GM19467 (cell line): ENCODE data around the gene ICAM1.

Experiments
- ATAC-seq: cut with Tn5 transposase; IDR thresholded peaks from one replicate; pipeline ENCODE4 v1.9.1; 2021; ENCODE audit warnings: mild to moderate bottlenecking, moderate library complexity; ENCODE audit not compliant: unreplicated experiment

Gene ICAM1

DNA sequence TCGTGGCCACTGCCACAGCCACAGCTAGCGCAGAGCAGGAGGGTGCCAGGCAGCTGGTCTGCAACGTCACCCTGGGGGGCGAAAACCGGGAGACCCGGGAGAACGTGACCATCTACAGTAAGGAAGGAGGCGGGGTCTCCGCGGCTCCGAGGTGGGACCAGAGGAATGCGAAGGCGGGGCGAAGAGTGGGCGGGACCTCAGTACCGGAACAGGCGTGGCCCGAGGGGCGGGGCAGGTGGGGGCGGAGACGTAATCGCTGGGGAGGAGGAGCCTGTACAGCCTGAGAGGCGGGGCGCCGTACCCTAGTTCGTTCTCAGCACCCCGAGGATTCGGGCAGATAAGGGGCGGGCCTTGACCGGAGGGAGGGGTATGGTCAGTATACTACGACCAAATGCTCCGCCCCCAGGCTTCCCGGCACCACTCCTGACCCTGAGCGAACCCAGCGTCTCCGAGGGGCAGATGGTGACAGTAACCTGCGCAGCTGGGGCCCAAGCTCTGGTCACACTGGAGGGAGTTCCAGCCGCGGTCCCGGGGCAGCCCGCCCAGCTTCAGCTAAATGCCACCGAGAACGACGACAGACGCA lies 21.4 kb downstream of the ICAM1 start:
- ATAC-seq: no peak

DNA sequence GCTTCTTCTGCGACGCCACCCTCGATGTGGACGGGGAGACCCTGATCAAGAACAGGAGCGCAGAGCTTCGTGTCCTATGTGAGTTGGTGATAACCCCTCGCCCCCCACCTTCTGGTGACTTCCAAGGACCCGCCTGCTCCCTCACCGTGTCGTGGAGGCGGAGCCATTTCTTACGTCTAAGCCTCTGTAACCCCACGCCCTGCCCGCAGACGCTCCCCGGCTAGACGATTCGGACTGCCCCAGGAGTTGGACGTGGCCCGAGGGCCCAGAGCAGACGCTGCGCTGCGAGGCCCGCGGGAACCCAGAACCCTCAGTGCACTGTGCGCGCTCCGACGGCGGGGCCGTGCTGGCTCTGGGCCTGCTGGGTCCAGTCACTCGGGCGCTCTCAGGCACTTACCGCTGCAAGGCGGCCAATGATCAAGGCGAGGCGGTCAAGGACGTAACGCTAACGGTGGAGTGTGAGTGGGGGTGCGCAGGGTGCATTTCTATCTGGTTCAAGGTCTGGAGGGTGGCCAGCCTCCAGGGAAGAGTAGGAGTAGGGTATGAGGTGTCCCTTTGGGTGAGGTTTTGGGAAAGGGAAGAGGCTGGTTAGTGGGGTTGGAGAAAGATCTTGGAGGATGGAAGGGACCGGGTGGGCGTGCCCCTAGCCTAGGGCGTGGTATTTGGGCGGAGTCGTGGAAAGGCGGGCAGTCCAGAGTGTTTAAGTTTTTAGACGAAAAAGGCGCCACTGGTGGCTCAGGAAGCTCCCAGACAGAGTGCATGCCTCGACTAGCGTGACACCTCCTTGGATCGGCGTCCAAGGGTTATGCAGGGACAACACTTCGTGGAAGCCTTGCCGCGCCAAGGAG lies 22.1 kb downstream of the ICAM1 start:
- ATAC-seq: no peak

- ATAC-seq: no peak
These were observed 22.9 kb downstream of the ICAM1 start for GRCh38 chr19:10293637-10294367.

DNA sequence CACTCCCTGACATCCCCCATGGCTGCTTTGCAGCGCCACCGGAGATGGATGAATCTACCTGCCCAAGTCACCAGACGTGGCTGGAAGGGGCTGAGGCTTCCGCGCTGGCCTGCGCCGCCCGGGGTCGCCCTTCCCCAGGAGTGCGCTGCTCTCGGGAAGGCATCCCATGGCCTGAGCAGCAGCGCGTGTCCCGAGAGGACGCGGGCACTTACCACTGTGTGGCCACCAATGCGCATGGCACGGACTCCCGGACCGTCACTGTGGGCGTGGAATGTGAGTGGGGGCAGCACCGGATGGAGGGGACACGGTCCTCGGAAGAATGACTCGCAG lies 23.4 kb downstream of the ICAM1 start:
- no peak for ATAC-seq

- ATAC-seq: no peak
These were observed 24.5 kb downstream of the ICAM1 start for GRCh38 chr19:10295305-10295846.

DNA sequence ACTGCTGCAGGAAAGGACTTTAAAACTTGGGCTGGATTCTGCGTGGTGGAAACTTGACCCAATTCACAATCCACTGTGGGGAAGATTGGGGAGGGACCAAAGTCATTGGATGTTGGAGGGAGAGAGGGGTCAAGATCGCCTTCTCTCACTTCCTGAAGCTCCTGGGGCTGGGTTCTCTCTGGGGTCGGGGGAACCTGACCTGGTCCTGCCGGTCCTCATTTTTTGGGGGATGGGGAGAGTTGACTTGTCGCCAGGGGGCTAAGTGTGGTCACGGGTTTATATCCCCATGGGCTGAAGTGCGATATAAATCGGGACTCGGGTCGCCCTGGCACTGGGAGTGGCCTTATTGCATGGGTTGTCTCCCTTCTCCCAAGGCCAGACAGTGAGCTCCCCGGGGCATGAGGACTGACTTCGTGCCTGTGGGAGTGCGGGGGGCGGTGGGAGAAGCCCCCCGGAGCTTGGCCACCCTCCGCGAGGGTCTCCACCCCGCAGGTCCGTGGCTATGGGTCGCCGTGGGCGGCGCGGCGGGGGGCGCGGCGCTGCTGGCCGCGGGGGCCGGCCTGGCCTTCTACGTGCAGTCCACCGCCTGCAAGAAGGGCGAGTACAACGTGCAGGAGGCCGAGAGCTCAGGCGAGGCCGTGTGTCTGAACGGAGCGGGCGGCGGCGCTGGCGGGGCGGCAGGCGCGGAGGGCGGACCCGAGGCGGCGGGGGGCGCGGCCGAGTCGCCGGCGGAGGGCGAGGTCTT lies 25.1 kb downstream of the ICAM1 start:
- ATAC-seq: no peak

GRCh38 chr19:10299545-10300458 lies 28.9 kb downstream of the ICAM1 start:
- no peak for ATAC-seq

GRCh38 chr19:10305139-10305806 lies 34.4 kb downstream of the ICAM1 start:
- ATAC-seq: no peak

GRCh38 chr19:10306327-10306726 lies 35.4 kb downstream of the ICAM1 start:
- ATAC-seq: no peak

DNA sequence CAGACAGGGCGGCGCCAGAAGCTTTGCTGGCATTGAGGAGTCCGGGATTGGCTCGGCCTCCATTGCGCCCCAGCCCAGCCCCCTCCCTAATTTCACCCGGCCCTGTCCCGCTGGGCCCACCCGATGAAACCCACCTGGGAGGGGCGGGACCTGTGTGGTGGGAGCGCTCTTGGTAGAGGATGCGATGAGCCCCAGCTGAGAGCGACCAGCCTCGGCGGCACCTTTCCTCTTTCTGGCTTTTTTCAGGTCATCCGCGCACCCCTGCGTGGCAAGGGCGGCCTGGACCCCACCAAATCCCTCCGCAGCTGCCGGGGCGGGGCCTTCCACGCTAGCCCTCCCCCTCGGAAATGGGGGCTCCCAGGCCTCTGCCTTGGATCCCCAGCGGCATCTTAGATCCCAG lies 38.5 kb downstream of the ICAM1 start, which contains the start of gene ZGLP1:
Gene ZGLP1, minus strand, starts transcription at position 393 of the 400 bp plus-strand sequence.
- ATAC-seq: no peak

GRCh38 chr19:10315335-10316214 lies 44.7 kb downstream of the ICAM1 start, which contains the start of gene FDX2:
Gene FDX2, minus strand, starts transcription at chr19:10316015. Its CDS starts 19 bp downstream, at chr19:10315996.
- ATAC-seq: peak; percentile 64

DNA sequence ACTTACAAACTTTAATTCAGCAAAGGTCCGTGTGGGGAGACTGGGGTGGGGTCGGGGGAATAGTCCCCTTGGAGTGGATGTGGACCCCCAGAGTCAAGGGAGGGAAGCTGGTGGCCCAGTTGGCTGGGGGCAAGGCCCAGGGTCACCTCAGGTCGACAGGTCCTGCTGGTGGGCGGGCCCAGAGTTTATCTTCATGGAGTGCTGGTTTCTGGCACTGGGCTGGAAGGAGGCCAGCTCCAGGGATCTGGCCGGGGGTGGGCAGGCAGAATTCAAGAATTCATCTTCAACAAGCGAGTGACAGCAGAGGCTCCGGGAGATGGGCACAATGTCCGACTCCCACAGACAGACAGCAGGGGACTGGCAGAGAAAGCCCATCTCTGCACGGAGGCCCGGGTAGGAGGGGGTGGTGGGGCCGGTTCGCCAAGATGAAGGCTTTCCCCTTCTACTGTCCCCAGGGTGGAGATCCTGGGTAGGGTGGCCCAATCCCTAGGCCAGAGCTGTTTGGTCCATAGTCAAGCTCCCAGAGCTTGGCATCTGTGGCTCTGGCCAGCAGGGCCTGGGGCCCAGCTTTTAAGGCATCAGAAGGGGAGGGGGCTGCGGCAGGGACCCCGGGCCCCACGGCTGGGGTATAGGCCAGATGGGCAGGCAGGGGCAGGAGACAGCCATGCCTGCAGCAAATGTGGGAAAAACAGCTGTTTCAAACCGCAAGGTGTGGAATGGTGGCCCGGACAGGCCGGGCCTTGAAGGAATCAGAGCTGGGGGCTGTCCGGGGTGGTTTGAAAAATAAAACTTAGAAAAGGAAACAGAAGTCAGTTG lies 45.5 kb downstream of the ICAM1 start:
- ATAC-seq: no peak

DNA sequence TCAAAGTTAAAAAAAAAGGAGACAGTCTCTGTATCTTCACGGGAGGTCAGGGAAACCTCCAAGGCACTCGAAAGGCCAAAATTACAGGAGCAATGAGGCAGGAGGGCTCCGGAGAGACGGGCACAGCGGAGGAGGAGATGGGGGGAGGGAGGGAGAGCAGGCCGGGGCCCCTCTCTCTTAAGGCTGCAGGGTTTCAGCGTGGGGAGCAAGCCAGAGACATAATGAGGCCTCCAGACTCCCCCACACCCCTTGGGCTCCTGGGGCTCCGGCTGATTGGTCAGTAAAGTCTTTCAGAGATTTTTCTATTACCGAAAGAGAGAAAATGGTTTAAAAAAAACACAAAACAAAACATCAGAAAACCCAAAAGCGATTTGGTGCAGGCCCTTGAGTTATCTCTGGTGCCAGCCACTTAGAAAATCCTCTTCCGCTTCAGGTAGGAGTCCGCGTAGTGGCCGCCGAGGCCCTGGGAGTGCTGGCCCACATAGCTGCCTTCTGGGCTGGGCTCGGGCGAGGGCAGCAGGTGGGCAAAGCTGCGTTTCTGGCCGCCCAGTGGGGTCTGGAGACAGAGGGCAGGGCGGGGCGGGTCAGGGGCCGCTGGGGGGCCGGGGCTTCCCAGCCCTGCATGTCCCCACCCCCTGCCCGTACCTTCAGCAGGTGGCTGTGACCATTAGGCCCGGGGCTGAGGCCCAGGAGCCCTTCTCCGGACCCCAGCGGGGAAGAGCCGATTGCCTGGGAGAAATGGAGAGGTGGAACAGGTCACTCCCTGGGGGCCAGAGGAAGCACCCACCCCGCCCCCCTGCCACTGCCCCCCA lies 46.3 kb downstream of the ICAM1 start:
- no peak for ATAC-seq

- ATAC-seq: no peak
These were observed 47.0 kb downstream of the ICAM1 start for GRCh38 chr19:10317857-10318462.

DNA sequence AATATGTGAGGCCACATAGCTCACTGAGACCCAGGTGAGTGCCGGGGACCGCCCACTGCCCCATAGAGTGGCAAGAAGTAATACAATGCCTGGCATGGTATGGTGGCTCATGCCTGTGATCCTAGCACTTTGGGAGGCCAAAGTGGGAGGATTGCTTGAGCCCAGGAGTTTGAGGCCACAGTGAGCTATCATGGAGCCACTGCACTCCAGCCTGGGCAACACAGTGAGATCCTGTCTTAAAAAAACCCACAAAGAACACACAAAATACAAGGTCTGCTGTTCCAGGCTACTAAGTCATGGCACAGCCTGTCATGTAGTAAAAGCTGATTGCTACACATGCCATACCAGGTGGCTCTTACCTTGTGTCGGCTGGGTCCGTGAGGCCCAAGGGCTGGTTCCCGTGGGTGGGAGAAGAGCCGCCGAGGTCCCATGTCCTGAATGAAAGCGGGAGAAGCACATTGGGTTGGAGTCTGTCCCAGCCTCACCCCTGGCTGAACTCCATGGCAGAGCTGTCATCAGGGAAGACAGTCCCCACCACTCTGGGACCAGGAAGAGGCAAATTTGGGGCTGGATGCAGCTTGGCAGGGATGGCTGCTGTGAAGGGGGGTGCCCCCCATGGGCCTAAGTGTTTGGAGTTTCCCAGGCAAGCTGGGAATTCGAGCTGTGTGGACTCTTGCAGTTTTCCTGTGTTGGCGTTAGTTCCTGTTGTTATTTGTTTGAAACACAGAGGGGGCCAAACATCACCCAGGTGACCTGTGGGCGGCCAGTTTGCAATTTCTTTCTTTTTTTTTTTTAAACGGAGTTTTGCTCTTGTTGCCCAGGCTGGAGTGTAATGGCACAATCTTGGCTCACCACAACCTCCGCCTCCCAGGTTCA lies 48.1 kb downstream of the ICAM1 start:
- no peak for ATAC-seq
